Neural cell (in vitro differentiated cells): ENCODE measurements around the gene ZFX. TPM values are rescaled to one million over a fixed set of nuclear protein-coding genes. Genes with fewer than 3 reads are reported as not detected.

Experiments
- H2AFZ ChIP-seq: fragments of 200-600, 300-800 bp; sonication (generic), shearing (Covaris generic); 2 replicates; pipeline ENCODE4 v1.6.0; 2014; ENCODE audit warnings: low read depth, mild to moderate bottlenecking, antibody characterized with exemption, low read length, moderate library complexity
- H3F3A ChIP-seq: fragments of 200-600 bp; shearing (Covaris generic); 2 replicates; pipeline ENCODE4 v1.6.1; 2016; ENCODE audit warnings: mild to moderate bottlenecking, moderate library complexity, mixed read lengths, antibody characterized with exemption, low read length; ENCODE audit not compliant: insufficient read depth, poor library complexity, severe bottlenecking
- H3K27ac ChIP-seq: fragments of 200-600, 300-800 bp; sonication (generic), shearing (Covaris generic); 2 replicates; pipeline ENCODE4 v1.5.1; 2014; ENCODE audit warnings: mild to moderate bottlenecking, low read length, moderate library complexity
- H3K27me3 ChIP-seq: fragments of 300-800, 200-600 bp; sonication (generic), shearing (Covaris generic); 2 replicates; pipeline ENCODE4 v1.6.0; 2014; ENCODE audit warnings: mild to moderate bottlenecking, low read depth, low read length, moderate library complexity; ENCODE audit not compliant: insufficient read depth
- H3K36me3 ChIP-seq: fragments of 300-800, 200-600 bp; sonication (generic), shearing (Covaris generic); 2 replicates; pipeline ENCODE4 v1.5.1; 2014; ENCODE audit warnings: mild to moderate bottlenecking, antibody characterized with exemption, low read length, moderate library complexity; ENCODE audit not compliant: insufficient read depth
- H3K4me2 ChIP-seq: fragments of 300-800, 200-600 bp; sonication (generic), shearing (Covaris generic); 2 replicates; pipeline ENCODE4 v1.6.0; 2014; ENCODE audit warnings: mild to moderate bottlenecking, low read length
- H3K4me3 ChIP-seq: fragments of 300-800, 200-600 bp; sonication (generic), shearing (Covaris generic); 2 replicates; pipeline ENCODE4 v1.5.1; 2014; ENCODE audit warnings: mild to moderate bottlenecking, low read length, moderate library complexity
- H3K79me2 ChIP-seq: fragments of 200-600 bp; shearing (Covaris generic); replicated peaks from 2 replicates; pipeline ENCODE4 v1.6.0; 2014; ENCODE audit warnings: mild to moderate bottlenecking, low read length, moderate library complexity; ENCODE audit not compliant: insufficient read depth
- H3K9ac ChIP-seq: fragments of 300-800, 200-600 bp; sonication (generic), shearing (Covaris generic); 2 replicates; pipeline ENCODE4 v1.6.1; 2016; ENCODE audit warnings: mild to moderate bottlenecking, low read length, mixed read lengths
- H3K9me2 ChIP-seq: fragments of 200-600 bp; shearing (Covaris generic); 2 replicates; pipeline ENCODE4 v1.6.1; 2016; ENCODE audit warnings: mild to moderate bottlenecking, low read length, mixed read lengths; ENCODE audit not compliant: insufficient read depth
- H3K9me3 ChIP-seq: fragments of 200-600, 300-800 bp; sonication (generic), shearing (Covaris generic); 2 replicates; pipeline ENCODE4 v1.6.1; 2016; ENCODE audit warnings: mild to moderate bottlenecking, mixed run types, low read length, moderate library complexity, mixed read lengths
- H4K20me1 ChIP-seq: fragments of 200-600 bp; shearing (Covaris generic); 2 replicates; pipeline ENCODE4 v1.6.1; 2016; ENCODE audit warnings: mild to moderate bottlenecking, mixed run types; ENCODE audit not compliant: insufficient read depth
- CTCF ChIP-seq: fragments of 450-650 bp; IDR thresholded peaks from 2 replicates; pipeline ENCODE4 v1.5.1; 2014; ENCODE audit warnings: antibody characterized with exemption, mild to moderate bottlenecking, moderate library complexity; ENCODE audit not compliant: poor library complexity, severe bottlenecking
- EP300 ChIP-seq: fragments of 450-650 bp; conservative IDR thresholded peaks from 2 replicates; pipeline ENCODE4 v1.6.1; 2014; ENCODE audit warnings: antibody characterized with exemption, mild to moderate bottlenecking, moderate library complexity; ENCODE audit not compliant: poor library complexity, severe bottlenecking
- EZH2 ChIP-seq: fragments of 200-600, 300-800 bp; shearing (Covaris generic), sonication (generic); IDR thresholded peaks from 2 replicates; pipeline ENCODE4 v1.6.1; 2014; ENCODE audit warnings: antibody characterized with exemption, low read length, borderline replicate concordance, mild to moderate bottlenecking; ENCODE audit not compliant: insufficient read depth, poor library complexity, severe bottlenecking
- MXI1 ChIP-seq: fragments of 450-650 bp; conservative IDR thresholded peaks from 2 replicates; pipeline ENCODE4 v1.6.1; 2014; ENCODE audit warnings: antibody characterized with exemption, mild to moderate bottlenecking; ENCODE audit not compliant: poor library complexity, severe bottlenecking
- POLR2AphosphoS5 ChIP-seq: IDR thresholded peaks from 2 replicates; pipeline ENCODE4 v1.6.1; 2012
- RAD21 ChIP-seq: fragments of 450-650 bp; conservative IDR thresholded peaks from 2 replicates; pipeline ENCODE4 v1.6.1; 2014; ENCODE audit warnings: antibody characterized with exemption, mild to moderate bottlenecking, moderate library complexity
- SMC3 ChIP-seq: fragments of 450-650 bp; conservative IDR thresholded peaks from 2 replicates; pipeline ENCODE4 v1.6.1; 2014; ENCODE audit warnings: antibody characterized with exemption, mild to moderate bottlenecking, moderate library complexity; ENCODE audit not compliant: poor library complexity
- TAF1 ChIP-seq: IDR thresholded peaks from 2 replicates; pipeline ENCODE4 v1.6.1; 2012; ENCODE audit warnings: low read depth
- polyA plus RNA-seq: library from polyadenylated mRNA; depleted of rRNA; stranded (reverse); fragments of >200 nt; gene quantifications from 2 replicates; pipeline ENCODE4 v1.2.3, GENCODE V29; 2014
- TF ChIP-seq, protein P1 (sequence below): IDR thresholded peaks from 2 replicates; pipeline ENCODE4 v1.6.1; 2012; ENCODE audit warnings: borderline replicate concordance

ZFX gene
- polyA plus RNA-seq, 1 donor from 2014 or later, result 12.5 TPM

GRCh38 chrX:24219320-24219719 is 69.8 kb downstream of the ZFX start:
- TF ChIP-seq CTCF (no peak), TAF1 (no peak), POLR2AphosphoS5 (no peak), EZH2 (no peak), SMC3 (no peak), EP300 (no peak), MXI1 (no peak), RAD21 (no peak)
- TF ChIP-seq, protein P1, sequence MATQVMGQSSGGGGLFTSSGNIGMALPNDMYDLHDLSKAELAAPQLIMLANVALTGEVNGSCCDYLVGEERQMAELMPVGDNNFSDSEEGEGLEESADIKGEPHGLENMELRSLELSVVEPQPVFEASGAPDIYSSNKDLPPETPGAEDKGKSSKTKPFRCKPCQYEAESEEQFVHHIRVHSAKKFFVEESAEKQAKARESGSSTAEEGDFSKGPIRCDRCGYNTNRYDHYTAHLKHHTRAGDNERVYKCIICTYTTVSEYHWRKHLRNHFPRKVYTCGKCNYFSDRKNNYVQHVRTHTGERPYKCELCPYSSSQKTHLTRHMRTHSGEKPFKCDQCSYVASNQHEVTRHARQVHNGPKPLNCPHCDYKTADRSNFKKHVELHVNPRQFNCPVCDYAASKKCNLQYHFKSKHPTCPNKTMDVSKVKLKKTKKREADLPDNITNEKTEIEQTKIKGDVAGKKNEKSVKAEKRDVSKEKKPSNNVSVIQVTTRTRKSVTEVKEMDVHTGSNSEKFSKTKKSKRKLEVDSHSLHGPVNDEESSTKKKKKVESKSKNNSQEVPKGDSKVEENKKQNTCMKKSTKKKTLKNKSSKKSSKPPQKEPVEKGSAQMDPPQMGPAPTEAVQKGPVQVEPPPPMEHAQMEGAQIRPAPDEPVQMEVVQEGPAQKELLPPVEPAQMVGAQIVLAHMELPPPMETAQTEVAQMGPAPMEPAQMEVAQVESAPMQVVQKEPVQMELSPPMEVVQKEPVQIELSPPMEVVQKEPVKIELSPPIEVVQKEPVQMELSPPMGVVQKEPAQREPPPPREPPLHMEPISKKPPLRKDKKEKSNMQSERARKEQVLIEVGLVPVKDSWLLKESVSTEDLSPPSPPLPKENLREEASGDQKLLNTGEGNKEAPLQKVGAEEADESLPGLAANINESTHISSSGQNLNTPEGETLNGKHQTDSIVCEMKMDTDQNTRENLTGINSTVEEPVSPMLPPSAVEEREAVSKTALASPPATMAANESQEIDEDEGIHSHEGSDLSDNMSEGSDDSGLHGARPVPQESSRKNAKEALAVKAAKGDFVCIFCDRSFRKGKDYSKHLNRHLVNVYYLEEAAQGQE, result no peak

GRCh38 chrX:24221872-24222271 is 72.3 kb downstream of the ZFX start:
- Histone ChIP-seq H3K79me2 (no peaks in the 10 kb centered on the region), H3K36me3 (no peaks in the 10 kb centered on the region), H2AFZ (no peak overlapping the region), H3K27me3 (no peaks in the 10 kb centered on the region), H3K4me3 (no peak overlapping the region), H3K4me2 (no peak overlapping the region), H3K9me2 (no peaks in the 10 kb centered on the region), H3K27ac (no peak overlapping the region), H3K9me3 (no peaks in the 10 kb centered on the region), H3F3A (no peaks in the 10 kb centered on the region), H4K20me1 (no peaks in the 10 kb centered on the region), H3K9ac (no peak overlapping the region)
- TF ChIP-seq RAD21, result no peak
- TF ChIP-seq MXI1, result no peak
- no peak for TF ChIP-seq SMC3
- TF ChIP-seq, protein P1, result no peak
- no peak for TF ChIP-seq POLR2AphosphoS5
- no peak for TF ChIP-seq TAF1
- TF ChIP-seq CTCF, result no peak
- no peak for TF ChIP-seq EP300
- TF ChIP-seq EZH2, result no peak

More at GRCh38 chrX:24219320-24219719, 69.8 kb downstream of the ZFX start:
- Histone ChIP-seq H3K27me3 (no peaks in the 10 kb centered on the region), H3K4me3 (no peak overlapping the region), H2AFZ (no peak overlapping the region), H3K9me2 (no peaks in the 10 kb centered on the region), H3K36me3 (no peaks in the 10 kb centered on the region), H3K79me2 (no peaks in the 10 kb centered on the region), H3K9ac (no peak overlapping the region), H3K9me3 (no peaks in the 10 kb centered on the region), H3K4me2 (no peak overlapping the region), H3K27ac (no peak overlapping the region), H4K20me1 (no peaks in the 10 kb centered on the region), H3F3A (no peaks in the 10 kb centered on the region)
